ENCODE measurements around the gene TINCR.
"Not testable (repeated sequence)": the region's sequence is repeated elsewhere in the genome, so short reads cannot be mapped to it uniquely, and the experiment has no call there.

TINCR gene

GRCh38 chr19:5567360-5567969 lies at the start of gene TINCR:
Gene TINCR (minus strand): TSS chr19:5567953.
- DNase-seq: no peak

GRCh38 chr19:5617080-5617479 lies 49.3 kb upstream of the TINCR start:
- DNase-seq: no peak

GRCh38 chr19:5615756-5616327 lies 48.1 kb upstream of the TINCR start:
- no peak for DNase-seq

GRCh38 chr19:5612891-5613865 lies 45.4 kb upstream of the TINCR start:
- DNase-seq: no peak

- no peak for DNase-seq
Observed at GRCh38 chr19:5609881-5610448, 42.2 kb upstream of the TINCR start.

GRCh38 chr19:5608766-5609165 lies 41.0 kb upstream of the TINCR start:
- DNase-seq: not testable (repeated sequence)

GRCh38 chr19:5608291-5608690 lies 40.5 kb upstream of the TINCR start:
- DNase-seq: no peak

- no peak for DNase-seq
Observed at GRCh38 chr19:5607318-5608275, 39.8 kb upstream of the TINCR start.

GRCh38 chr19:5605362-5605761 lies 37.6 kb upstream of the TINCR start:
- no peak for DNase-seq

- DNase-seq: no peak
Observed at GRCh38 chr19:5603626-5604025, 35.9 kb upstream of the TINCR start.

- no peak for DNase-seq
Observed at GRCh38 chr19:5600797-5601196, 33.0 kb upstream of the TINCR start.

- DNase-seq: no peak
Observed at GRCh38 chr19:5595745-5596144, 28.0 kb upstream of the TINCR start.

GRCh38 chr19:5595129-5595528 lies 27.4 kb upstream of the TINCR start:
- no peak for DNase-seq

GRCh38 chr19:5594521-5594950 lies 26.8 kb upstream of the TINCR start:
- DNase-seq: no peak

- no peak for DNase-seq
Observed at GRCh38 chr19:5593343-5594255, 25.8 kb upstream of the TINCR start.

GRCh38 chr19:5592531-5593342 lies 25.0 kb upstream of the TINCR start:
- DNase-seq: no peak

- no peak for DNase-seq
Observed at GRCh38 chr19:5591476-5591875, 23.7 kb upstream of the TINCR start.

GRCh38 chr19:5590865-5591154 lies 23.1 kb upstream of the TINCR start:
- DNase-seq: no peak

- no peak for DNase-seq
Observed at GRCh38 chr19:5590151-5590864, 22.6 kb upstream of the TINCR start.
